ENCODE measurements around the gene RPL37. TPM values are rescaled to one million over a fixed set of nuclear protein-coding genes. Genes with fewer than 3 reads are reported as not detected.
"Not testable (repeated sequence)": the region's sequence is repeated elsewhere in the genome, so short reads cannot be mapped to it uniquely, and the experiment has no call there.

The RPL37 gene
- polyA plus RNA-seq, 4 donors = 1,771 to 1,971 (median 1,837) TPM

- DNase-seq (ENCODE audit: low read depth in 4 of 4, low spot score in 3 of 4) = peak; percentile 71 to 76 (median 73)
Observed at GRCh38 chr5:40798012-40798800, 36.8 kb downstream of the RPL37 start, which contains the start of gene PRKAA1. PRKAA1 (minus strand) TSS chr5:40798374; CDS start chr5:40798189, 185 bp downstream.

- DNase-seq (ENCODE audit: low read depth in 4 of 4, low spot score in 3 of 4) = peak; percentile 44 to 57 (median 44)
Observed at GRCh38 chr5:40797273-40798011, 37.6 kb downstream of the RPL37 start.

GRCh38 chr5:40796487-40796889, 38.5 kb downstream of the RPL37 start:
- DNase-seq (ENCODE audit: low read depth in 4 of 4, low spot score in 3 of 4) = no peak

- not testable (repeated sequence) for DNase-seq (ENCODE audit: low read depth in 4 of 4, low spot score in 3 of 4)
Observed at GRCh38 chr5:40794877-40795276, 40.1 kb downstream of the RPL37 start.

GRCh38 chr5:40794340-40794739, 40.7 kb downstream of the RPL37 start:
- DNase-seq (ENCODE audit: low read depth in 4 of 4, low spot score in 3 of 4) = not testable (repeated sequence)

- DNase-seq (ENCODE audit: low read depth in 4 of 4, low spot score in 3 of 4) = not testable (repeated sequence)
Observed at GRCh38 chr5:40792691-40793090, 42.3 kb downstream of the RPL37 start.

GRCh38 chr5:40791715-40792139, 43.3 kb downstream of the RPL37 start:
- no peak for DNase-seq (ENCODE audit: low read depth in 4 of 4, low spot score in 3 of 4)

- no peak for DNase-seq (ENCODE audit: low read depth in 4 of 4, low spot score in 3 of 4)
Observed at GRCh38 chr5:40790947-40791593, 44.0 kb downstream of the RPL37 start.

- DNase-seq (ENCODE audit: low read depth in 4 of 4, low spot score in 3 of 4) = not testable (repeated sequence)
Observed at GRCh38 chr5:40788941-40789340, 46.1 kb downstream of the RPL37 start.

GRCh38 chr5:40787986-40788385, 47.0 kb downstream of the RPL37 start:
- DNase-seq (ENCODE audit: low read depth in 4 of 4, low spot score in 3 of 4) = no peak

- DNase-seq (ENCODE audit: low read depth in 4 of 4, low spot score in 3 of 4) = not testable (repeated sequence)
Observed at GRCh38 chr5:40786664-40787063, 48.4 kb downstream of the RPL37 start.

GRCh38 chr5:40784916-40785315, 50.1 kb downstream of the RPL37 start:
- no peak for DNase-seq (ENCODE audit: low read depth in 4 of 4, low spot score in 3 of 4)

- no peak for DNase-seq (ENCODE audit: low read depth in 4 of 4, low spot score in 3 of 4)
Observed at GRCh38 chr5:40784027-40784653, 50.9 kb downstream of the RPL37 start.

GRCh38 chr5:40781843-40782409, 53.1 kb downstream of the RPL37 start:
- no peak for DNase-seq (ENCODE audit: low read depth in 4 of 4, low spot score in 3 of 4)

- no peak for DNase-seq (ENCODE audit: low read depth in 4 of 4, low spot score in 3 of 4)
Observed at GRCh38 chr5:40780858-40781257, 54.2 kb downstream of the RPL37 start.

- DNase-seq (ENCODE audit: low read depth in 4 of 4, low spot score in 3 of 4) = no peak
Observed at GRCh38 chr5:40780199-40780598, 54.8 kb downstream of the RPL37 start.

GRCh38 chr5:40779561-40779960, 55.5 kb downstream of the RPL37 start:
- DNase-seq (ENCODE audit: low read depth in 4 of 4, low spot score in 3 of 4) = no peak

GRCh38 chr5:40778133-40778532, 56.9 kb downstream of the RPL37 start:
- no peak for DNase-seq (ENCODE audit: low read depth in 4 of 4, low spot score in 3 of 4)

GRCh38 chr5:40776658-40776977, 58.4 kb downstream of the RPL37 start:
- no peak for DNase-seq (ENCODE audit: low read depth in 4 of 4, low spot score in 3 of 4)

GRCh38 chr5:40775846-40776657, 59.0 kb downstream of the RPL37 start:
- no peak for DNase-seq (ENCODE audit: low read depth in 4 of 4, low spot score in 3 of 4)
